HepG2 (cell line): ENCODE measurements around the gene CR1. TPM values are rescaled to one million over a fixed set of nuclear protein-coding genes. Genes with fewer than 3 reads are reported as not detected.

Experiments used
- ATAC-seq: fragments of 200-7000 bp; cut with Tn5 transposase; 3 replicates; pipeline ENCODE4 v1.9.1; 2020; ENCODE audit warnings: mild to moderate bottlenecking, moderate library complexity
- BruUV-seq: library from RNA; stranded (reverse); fragments of 400-500 nt; replicated peaks from 2 replicates; lab custom pipeline; 2021; lab: Mats Ljungman, UMichigan
- CTCF ChIA-PET: fragments of 300-600 bp; formaldehyde crosslinking; extraction: SDS; loops from one replicate; lab custom pipeline; 2021; ENCODE audit warnings: low total read pairs, inconsistent platforms, low intra/inter-chr PET ratio; lab: Yijun Ruan, JAX
- POLR2A ChIA-PET: fragments of 350-600 bp; sonication (Branson Sonifier 250); formaldehyde crosslinking; loops from one replicate; lab custom pipeline; 2020; ENCODE audit warnings: antibody characterized with exemption, inconsistent platforms; lab: Yijun Ruan, JAX
- DNase-seq: peaks from one replicate; pipeline ENCODE4 v3.0.0-alpha.2; 2015; ENCODE audit warnings: low spot score
- FAIRE-seq: peaks from 3 replicates; lab custom pipeline; 2011; peaks lifted over from hg19 to GRCh38; lab: Jason Lieb, UNC
- H2AFZ ChIP-seq: one replicate; pipeline ENCODE4 v1.6.1; 2011; ENCODE audit warnings: low read length, inconsistent platforms
- H3K27ac ChIP-seq: fragments of 300-600 bp; 3 replicates; pipeline ENCODE4 v1.8.0; 2011; ENCODE audit warnings: mixed run types, mild to moderate bottlenecking, mixed read lengths, low read length, inconsistent platforms; ENCODE audit not compliant: insufficient read depth; ENCODE audit errors: extremely low read length
- H3K27me3 ChIP-seq, 2 experiments: fragments of 200-600 bp in 1 of 2; 2 replicates in 1 of 2; 3 replicates in 1 of 2; pipeline versions ENCODE4 v1.6.0 to v1.8.0; 2011; ENCODE audit warnings: low read length in 2 of 2, mild to moderate bottlenecking in 2 of 2, moderate library complexity in 2 of 2, inconsistent platforms in 1 of 2; ENCODE audit not compliant: insufficient read depth in 2 of 2, control insufficient read depth in 1 of 2
- H3K36me3 ChIP-seq, 2 experiments: fragments of 200-600 bp in 1 of 2; replicated peaks in 1 of 2; 2 replicates in 1 of 2; 3 replicates in 1 of 2; pipeline versions ENCODE4 v1.5.1 to v1.8.0; 2011; ENCODE audit warnings: low read length in 2 of 2, inconsistent platforms in 1 of 2; ENCODE audit not compliant: insufficient read depth in 2 of 2, control insufficient read depth in 1 of 2
- H3K4me1 ChIP-seq: 2 replicates; pipeline ENCODE4 v1.5.1; 2012; ENCODE audit warnings: low read length, inconsistent platforms; ENCODE audit not compliant: insufficient read depth
- H3K4me2 ChIP-seq: 2 replicates; pipeline ENCODE4 v1.6.0; 2011; ENCODE audit warnings: low read depth, low read length, inconsistent platforms
- H3K4me3 ChIP-seq, 3 experiments: fragments of 200-600 bp in 1 of 3; sonication (generic), shearing (Covaris generic) in 1 of 3; replicated peaks in 1 of 3; 2 replicates each; pipeline ENCODE4 v1.5.1; 2011 to 2016; ENCODE audit warnings: low read length in 3 of 3, inconsistent platforms in 2 of 3, low read depth in 2 of 3, mild to moderate bottlenecking in 2 of 3, control low read depth in 1 of 3, mixed read lengths in 1 of 3; ENCODE audit not compliant: insufficient read depth in 1 of 3
- H3K79me2 ChIP-seq: one replicate; pipeline ENCODE4 v1.6.1; 2011; ENCODE audit warnings: low read length, inconsistent platforms; ENCODE audit not compliant: insufficient read depth
- H3K9ac ChIP-seq: 2 replicates; pipeline ENCODE4 v1.6.0; 2011; ENCODE audit warnings: mild to moderate bottlenecking, low read depth, low read length, inconsistent platforms; ENCODE audit not compliant: insufficient read depth
- H3K9me3 ChIP-seq: 2 replicates; pipeline ENCODE4 v1.5.1; 2012; ENCODE audit warnings: mild to moderate bottlenecking, low read length
- H4K20me1 ChIP-seq: 2 replicates; pipeline ENCODE4 v1.6.0; 2011; ENCODE audit warnings: inconsistent platforms, mild to moderate bottlenecking, low read length, moderate library complexity; ENCODE audit not compliant: insufficient read depth
- CREBL2 ChIP-seq: sonication (generic); formaldehyde crosslinking; IDR thresholded peaks from 2 replicates; pipeline ENCODE4 v1.8.1; 2023; ENCODE audit warnings: missing genetic modification reagents, mild to moderate bottlenecking, borderline replicate concordance
- MIER3 ChIP-seq: IDR thresholded peaks from 2 replicates; pipeline ENCODE4 v1.6.1; 2016; ENCODE audit warnings: missing compliant biosample characterization, borderline replicate concordance
- NFKBIZ ChIP-seq: IDR thresholded peaks from 2 replicates; pipeline ENCODE4 v1.6.1; 2018; ENCODE audit warnings: missing genetic modification reagents, missing compliant biosample characterization
- SP4 ChIP-seq: sonication (generic); formaldehyde crosslinking; IDR thresholded peaks from 2 replicates; pipeline ENCODE4 v1.8.1; 2023; ENCODE audit warnings: mild to moderate bottlenecking, missing genetic modification reagents
- STAT5B ChIP-seq: sonication (generic); formaldehyde crosslinking; IDR thresholded peaks from 2 replicates; pipeline ENCODE4 v1.4.0; 2020; ENCODE audit warnings: missing genetic modification reagents
- UBTF ChIP-seq: sonication (generic); formaldehyde crosslinking; IDR thresholded peaks from 2 replicates; pipeline ENCODE4 v1.4.0; 2020; ENCODE audit warnings: mild to moderate bottlenecking, missing genetic modification reagents
- ZNF563 ChIP-seq: sonication (generic); formaldehyde crosslinking; IDR thresholded peaks from 2 replicates; pipeline ENCODE4 v1.8.0; 2022; ENCODE audit warnings: mild to moderate bottlenecking, moderate library complexity, missing genetic modification reagents
- ZNF639 ChIP-seq: conservative IDR thresholded peaks from 2 replicates; pipeline ENCODE4 v1.6.1; 2018; ENCODE audit warnings: missing genetic modification reagents
- ZNF780A ChIP-seq: sonication (generic); formaldehyde crosslinking; IDR thresholded peaks from 2 replicates; pipeline ENCODE4 v1.8.0; 2022; ENCODE audit warnings: mild to moderate bottlenecking, missing genetic modification reagents, moderate library complexity
- WGBS: methylation state at CpG from one replicate; pipeline ENCODE4 v1.1.6; 2017; ENCODE audit warnings: low lambda C conversion rate; 5-methylcytosine and 5-hydroxymethylcytosine counted together
- in situ Hi-C: cut with HindIII; loops from 2 replicates; pipeline ENCODE4 v1.10.0; 2017; ENCODE audit warnings: low pct_unique_long_range_greater_than_20kb; ENCODE audit not compliant: extremely low pct_ligation_motif_present
- intact Hi-C: fragments of 100-400 bp; cut with micrococcal nuclease; formaldehyde crosslinking; loops from one replicate; pipeline ENCODE4 v1.10.0; 2022; ENCODE audit not compliant: unreplicated experiment
- polyA plus RNA-seq, 8 experiments: library from polyadenylated mRNA; depleted of rRNA in 3 of 8; stranded (reverse) in 7 of 8; unstranded in 1 of 8; fragments of >200 nt; fragmentation: Illumina TruSeq in 4 of 8; extraction: Trizol in 4 of 8; gene quantifications; 2 replicates each; pipeline versions ENCODE4 v1.2.1 to v1.2.3, GENCODE V29; 2011 to 2016; ENCODE audit warnings: low read depth in 4 of 8, missing spikeins in 1 of 8, mixed read lengths in 1 of 8; ENCODE audit not compliant: insufficient read depth in 1 of 8
- total RNA-seq, 5 experiments: library from RNA; depleted of rRNA; stranded (reverse); fragments of >200 nt; fragmentation: Illumina TruSeq; extraction: Trizol; gene quantifications; 2 replicates each; pipeline ENCODE4 v1.2.3, GENCODE V29; 2016; ENCODE audit warnings: low read depth in 1 of 5

The CR1 gene
- total and polyA plus RNA-seq, 2 of the 13 experiments (the other 11 are each of a cell fraction or from before 2014, with no cell fraction given): not detected

- FAIRE-seq (no peak), ATAC-seq (no peak)
Observed at GRCh38 chr1:207459008-207459407, 36.9 kb upstream of the CR1 start.

More at GRCh38 chr1:207459008-207459407, 36.9 kb upstream of the CR1 start:
- TF ChIP-seq NFKBIZ: no peak
- TF ChIP-seq MIER3 (CRISPR knock-in tag): no peak
- no peak for TF ChIP-seq ZNF563 (CRISPR knock-in tag)
- TF ChIP-seq ZNF780A (CRISPR knock-in tag): no peak
- TF ChIP-seq SP4 (CRISPR knock-in tag): no peak
- no peak for TF ChIP-seq UBTF
- no peak for TF ChIP-seq CREBL2 (CRISPR knock-in tag)
- no peak for TF ChIP-seq ZNF639 (CRISPR knock-in tag)
- TF ChIP-seq STAT5B (CRISPR knock-in tag): no peak
- Histone ChIP-seq H3K4me2 (no peak overlapping the region), H4K20me1 (no peaks in the 10 kb centered on the region), H3K9me3 (no peaks in the 10 kb centered on the region), H3K27me3 (peaks cover 5 to 18% of the 10 kb centered on the region in 2 experiments), H3K27ac (no peak overlapping the region), H3K9ac (no peak overlapping the region), H2AFZ (no peak overlapping the region), H3K4me3 (no peak overlapping the region), H3K36me3 (no peaks in the 10 kb centered on the region), H3K79me2 (no peaks in the 10 kb centered on the region), H3K4me1 (peaks cover 10% of the 10 kb centered on the region; the same call in 1 of the 2 replicates)
- BruUV-seq: no TSS peak
- in situ Hi-C loops: no loop called here
- intact Hi-C loops: loop anchor here (10.0 kb wide), 1 partner anchor 64 kb away; no protein-coding TSS in a partner anchor
- ChIA-PET CTCF (no interaction called here), POLR2A (no interaction called here)
- 13% methylated on average over 2 of the region's 2 CpGs for WGBS
- DNase-seq: no peak
